Activated gamma-delta T cell treated with Interleukin-2 at 50 U/mL for 16 hours (primary cell): ENCODE measurements around the gene PDLIM1.

ENCODE experiments used
- DNase-seq: peaks from one replicate; pipeline ENCODE4 v3.0.0-alpha.2; 2020

The PDLIM1 gene, protein sequence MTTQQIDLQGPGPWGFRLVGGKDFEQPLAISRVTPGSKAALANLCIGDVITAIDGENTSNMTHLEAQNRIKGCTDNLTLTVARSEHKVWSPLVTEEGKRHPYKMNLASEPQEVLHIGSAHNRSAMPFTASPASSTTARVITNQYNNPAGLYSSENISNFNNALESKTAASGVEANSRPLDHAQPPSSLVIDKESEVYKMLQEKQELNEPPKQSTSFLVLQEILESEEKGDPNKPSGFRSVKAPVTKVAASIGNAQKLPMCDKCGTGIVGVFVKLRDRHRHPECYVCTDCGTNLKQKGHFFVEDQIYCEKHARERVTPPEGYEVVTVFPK

DNA sequence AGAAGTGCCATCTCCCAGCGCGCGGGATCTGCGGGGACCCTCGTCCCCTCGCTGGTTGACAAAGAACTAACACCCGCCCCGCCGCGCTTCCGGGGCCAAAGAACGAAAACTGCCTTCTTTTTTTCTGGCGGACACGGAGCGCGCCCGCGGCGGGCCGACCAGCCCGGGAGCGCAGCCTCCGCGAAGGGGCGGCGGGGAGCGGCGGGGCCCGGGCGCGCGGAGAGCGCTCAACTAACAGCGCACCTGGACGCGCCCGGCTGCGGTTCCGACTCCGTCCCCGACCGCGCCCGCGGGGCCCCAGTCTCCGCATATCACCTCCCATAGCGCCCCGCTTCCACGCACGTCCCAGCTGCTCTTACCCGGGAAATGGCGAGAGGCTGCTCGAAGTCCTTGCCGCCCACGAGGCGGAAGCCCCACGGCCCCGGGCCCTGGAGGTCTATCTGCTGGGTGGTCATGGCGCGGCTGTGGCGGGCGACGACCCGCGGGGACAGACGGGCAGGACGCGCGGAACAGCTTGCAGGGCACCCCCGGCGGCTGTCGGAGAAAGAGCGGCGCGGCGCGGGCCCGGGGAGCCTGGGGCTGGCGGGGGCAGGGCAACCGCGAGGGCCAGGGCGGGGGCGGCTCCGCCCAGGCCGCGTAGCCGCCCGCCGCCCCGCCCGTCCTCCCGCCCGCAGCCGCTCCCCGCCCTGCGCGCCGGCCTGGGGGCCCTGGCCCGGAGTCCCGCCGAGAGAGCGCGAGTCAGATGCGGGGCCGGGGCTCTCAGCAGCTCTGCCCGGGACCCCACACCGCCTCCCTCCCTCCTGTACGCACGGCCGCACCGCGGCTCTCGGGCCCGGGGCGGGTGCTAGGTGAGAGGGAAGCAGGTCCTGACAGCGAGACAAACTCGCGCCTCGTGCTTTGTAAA is at the start of gene PDLIM1:
PDLIM1 (minus strand) TSS at position 543 of the 904 bp plus-strand sequence; CDS start at position 455, 88 bp downstream.
- peak; percentile 22 for DNase-seq

DNA sequence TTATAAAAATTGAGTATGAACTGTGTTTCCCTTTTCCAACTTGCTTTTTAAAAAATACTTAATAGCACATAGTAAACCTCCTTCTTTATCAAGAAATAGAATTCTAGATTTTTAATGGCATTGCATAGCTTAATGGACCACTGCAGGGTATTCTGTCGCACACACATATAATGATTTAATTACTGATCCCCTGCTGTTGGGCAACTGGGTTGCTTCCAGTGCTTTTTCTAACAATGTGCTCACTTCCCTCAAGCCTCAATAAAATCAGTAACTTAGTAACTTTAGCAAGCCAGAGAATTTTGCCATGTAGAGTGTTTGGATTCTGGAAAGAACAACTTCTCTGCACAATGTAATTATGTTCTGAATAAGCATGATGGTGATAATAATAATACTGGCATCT is 49.1 kb upstream of the PDLIM1 start:
- no peak for DNase-seq

DNA sequence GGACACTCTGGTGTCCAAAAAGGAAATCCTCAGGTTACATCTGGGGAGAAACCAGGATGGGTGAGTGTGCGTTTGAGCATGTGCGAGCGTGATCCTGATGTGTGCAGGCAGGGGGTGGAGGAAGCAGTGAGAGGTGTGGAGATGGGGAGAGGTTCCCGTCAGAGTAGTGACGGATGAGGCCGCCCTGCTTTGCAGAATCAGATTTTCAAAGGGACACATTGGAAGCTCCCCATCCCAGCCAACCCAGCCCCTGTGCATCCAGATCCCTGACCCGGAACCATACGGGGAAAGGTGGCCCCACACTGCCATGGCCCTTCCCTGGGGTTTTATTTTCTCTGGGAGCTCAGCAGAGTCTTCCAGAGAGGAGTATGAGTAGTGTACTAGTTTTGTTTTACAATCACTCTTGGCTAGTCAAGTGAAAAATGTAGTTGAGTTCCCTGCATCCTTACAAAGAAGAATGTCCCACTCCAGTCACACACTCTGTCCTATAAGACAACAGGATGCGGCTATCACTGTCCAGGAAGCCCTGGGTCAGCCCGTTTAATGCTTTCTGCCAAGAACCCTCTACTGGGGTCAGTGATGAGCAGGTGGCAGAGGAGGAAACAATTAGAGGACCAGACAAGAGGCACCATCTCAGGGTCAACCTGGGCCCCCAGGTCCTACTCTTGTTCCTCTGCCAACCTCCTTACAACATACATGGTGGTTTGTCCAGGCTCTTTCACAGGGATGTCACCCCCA is 46.8 kb upstream of the PDLIM1 start:
- no peak for DNase-seq

DNA sequence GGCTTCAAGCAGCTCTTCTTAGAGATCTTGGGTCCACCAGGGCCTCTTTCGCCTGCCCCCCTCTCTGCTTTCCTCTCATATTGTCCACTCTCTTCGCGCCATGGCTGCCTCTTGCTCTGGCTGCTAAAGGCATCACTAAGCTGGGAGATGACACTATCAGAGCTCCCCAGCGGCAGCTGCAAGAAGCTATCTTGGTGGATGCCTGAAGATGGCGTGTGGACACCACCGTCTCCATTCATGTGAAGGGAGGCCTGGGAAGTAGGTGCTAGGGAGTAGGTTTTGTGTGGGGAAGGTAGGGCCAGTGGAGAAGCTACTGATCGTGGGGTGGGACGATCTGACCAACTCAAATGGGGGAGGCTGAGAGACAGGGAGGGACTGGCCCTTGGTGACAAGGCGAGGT is 45.9 kb upstream of the PDLIM1 start:
- DNase-seq, result no peak

DNA sequence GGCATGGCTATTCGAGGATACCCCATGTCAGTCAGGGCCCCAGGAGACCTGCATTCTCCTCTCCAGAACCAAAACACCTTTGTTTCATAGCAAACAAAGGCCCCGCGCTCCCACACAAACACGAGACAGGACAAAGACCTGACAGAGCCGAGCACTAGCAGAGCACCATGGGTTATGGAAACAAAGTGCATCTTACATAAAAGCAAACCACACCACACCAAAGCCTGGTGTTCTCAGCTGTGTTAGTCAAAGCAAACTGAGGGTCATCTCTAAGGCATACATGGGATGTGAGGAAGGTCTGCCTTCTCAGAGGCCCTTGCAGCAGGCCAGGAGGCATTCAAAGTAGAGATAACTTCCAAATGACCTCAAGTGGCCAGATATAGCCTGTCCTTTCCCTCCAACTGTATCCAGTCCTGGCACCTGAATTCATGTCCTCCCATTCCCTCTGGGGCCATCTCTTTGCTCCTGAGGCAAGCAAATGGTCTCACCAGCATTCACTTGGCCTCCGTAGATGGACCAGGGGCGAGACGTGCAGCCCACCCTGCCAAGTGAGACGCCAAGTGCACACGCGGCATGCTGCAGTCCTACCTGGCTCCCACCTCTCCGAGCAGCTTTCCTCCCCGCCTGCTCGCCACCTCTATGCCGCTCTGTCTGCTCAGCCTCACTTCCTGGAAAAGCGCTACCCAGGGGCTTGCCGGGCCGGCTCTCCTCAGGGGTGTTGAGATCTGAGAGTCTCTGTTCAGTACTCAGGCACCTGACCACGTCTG is 45.3 kb upstream of the PDLIM1 start:
- no peak for DNase-seq

DNA sequence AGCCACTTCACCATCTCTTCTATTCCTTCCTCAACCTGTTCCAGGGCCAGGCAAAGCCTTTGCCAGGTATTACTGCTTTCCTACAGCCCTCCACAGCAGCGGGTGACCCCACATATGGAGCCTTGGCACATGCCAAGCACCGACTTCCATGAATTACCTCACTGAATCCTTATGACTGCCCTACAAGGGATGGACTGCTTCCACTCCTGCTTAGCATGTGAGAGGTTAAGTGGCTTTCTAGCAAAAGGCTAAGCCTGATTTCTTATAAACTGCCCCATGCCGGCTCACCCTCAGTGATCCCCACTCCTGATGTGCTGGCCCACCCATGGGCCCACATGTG is 44.0 kb upstream of the PDLIM1 start:
- no peak for DNase-seq

DNA sequence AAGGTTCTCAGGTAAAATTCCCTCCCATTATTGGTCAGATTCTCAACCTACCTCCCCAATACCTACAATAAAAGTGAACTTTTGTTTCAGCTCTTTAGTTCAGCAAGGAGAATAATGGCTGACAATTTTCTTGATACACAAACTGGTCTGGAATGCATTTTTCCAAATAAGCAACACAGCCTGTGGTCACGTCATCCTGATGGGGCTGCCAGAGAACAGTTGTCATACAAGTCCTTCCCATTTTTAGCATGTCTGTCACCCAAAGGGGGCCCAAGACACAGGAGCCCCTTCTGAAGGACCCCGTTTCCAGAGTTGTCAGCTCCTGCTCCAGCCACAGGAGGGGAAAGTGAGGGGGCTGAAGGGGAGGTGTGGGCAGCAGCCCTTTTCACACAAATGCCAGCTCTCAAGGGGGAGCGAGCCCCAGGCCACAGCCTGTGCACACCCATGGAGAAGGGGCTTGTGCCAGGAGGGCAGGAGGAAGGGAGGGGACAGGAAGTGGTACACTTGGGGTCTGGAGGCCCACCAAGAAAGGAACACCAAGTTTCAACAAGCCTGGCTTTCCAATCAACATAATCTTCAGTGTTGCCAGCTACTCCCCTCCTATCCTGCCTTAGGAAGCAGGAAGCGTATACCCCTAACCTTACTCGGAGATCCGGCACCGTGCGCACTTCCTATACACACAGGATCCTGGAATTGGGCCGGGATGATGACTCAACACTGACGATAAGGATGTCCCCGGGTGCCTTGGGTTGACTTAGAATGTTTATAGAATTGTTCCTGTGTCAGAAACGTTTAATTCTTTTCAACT is 43.4 kb upstream of the PDLIM1 start:
- no peak for DNase-seq

DNA sequence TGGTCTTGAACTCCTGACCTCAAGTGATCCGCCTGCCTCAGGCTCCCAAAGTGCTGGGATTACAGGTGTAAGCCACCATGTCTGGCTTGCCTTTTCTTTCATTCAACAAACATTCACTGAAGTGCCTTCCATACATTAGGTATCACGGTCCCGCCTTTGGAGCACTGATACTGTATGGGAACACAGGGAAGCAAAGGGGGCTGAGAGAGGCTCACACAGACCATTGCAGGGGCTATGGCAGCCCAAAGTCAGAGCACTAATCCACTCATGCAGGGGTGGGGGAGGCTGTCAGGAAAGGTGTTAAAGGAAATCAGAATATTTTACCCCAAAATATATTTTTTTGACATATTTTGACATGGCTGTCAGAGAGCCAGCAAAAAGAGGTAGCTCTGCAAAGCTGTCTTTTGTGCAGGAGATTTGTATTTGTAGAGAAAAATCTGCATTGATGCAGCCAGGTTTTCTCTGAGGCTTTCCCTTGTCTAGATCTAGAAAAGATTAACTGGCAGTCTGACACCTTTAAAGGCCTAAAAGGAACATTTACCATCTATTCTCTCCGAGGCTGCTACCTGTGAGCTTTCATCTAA is 42.0 kb upstream of the PDLIM1 start:
- no peak for DNase-seq

DNA sequence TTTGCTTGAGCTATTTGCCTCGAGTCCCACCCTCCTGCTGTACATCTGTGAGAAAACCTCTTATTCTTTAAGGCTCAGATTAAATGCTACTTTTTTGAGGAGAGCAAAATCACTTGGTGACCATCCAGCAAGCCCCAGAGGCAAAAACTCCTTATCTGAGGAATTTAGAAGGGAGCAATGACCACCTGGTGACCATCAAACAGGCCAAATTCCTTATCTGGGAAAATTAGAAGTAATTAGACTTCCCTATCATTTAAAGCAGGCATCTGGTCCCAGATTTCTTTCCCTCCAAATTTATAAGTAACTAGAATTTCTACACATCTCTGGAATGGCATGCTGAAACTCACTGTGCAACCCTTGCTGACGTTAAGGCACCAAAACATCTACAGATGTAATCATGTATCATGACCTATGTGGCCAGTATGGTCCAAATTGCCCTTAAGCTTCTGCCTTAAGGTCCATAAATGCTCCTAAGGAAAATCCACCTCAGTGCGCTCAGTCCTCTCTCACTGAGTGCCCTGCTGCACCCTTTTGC is 40.9 kb upstream of the PDLIM1 start:
- no peak for DNase-seq

DNA sequence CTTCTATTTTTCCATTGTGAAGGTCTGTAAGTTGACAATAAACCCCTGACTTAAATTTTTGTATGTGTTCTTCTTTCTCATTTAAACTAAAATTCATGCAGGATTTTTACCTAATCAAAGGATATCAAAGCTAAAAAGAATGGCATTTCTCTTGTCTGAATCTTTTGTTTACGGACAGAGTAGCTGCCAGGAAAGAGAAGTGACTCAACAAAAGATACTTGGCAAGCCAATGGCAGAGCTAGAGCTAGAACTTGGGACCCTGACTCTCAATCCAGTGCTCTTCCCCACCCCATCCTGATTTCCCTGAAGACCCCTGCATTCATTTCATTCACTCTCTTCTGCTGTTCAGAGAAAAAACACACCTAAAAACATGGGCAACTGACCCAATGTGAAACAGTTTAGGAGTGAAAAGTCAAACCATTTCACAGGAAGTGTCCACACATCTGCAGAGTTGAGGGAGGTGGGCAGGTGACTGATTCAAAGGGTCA is 40.2 kb upstream of the PDLIM1 start:
- DNase-seq, result no peak

DNA sequence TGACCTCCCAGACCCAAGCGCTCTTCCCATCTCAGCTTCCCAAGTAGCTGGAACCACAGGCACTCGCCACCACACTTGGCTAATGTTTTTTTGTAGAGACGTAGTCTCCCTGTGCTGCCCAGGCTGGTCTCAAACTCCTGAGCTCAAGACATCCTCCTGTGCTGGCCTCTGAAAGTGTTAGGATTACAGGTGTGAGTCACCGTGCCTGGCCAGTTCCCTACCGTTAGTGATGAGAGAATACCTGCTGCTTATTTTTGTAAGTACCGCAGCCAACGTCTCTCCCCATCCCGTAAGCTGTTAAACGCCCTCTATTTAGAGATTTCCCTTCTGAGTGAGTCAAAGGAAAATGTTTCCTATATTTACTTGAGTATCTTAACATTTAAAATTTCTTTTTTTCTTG is 38.5 kb upstream of the PDLIM1 start:
- DNase-seq, result no peak

DNA sequence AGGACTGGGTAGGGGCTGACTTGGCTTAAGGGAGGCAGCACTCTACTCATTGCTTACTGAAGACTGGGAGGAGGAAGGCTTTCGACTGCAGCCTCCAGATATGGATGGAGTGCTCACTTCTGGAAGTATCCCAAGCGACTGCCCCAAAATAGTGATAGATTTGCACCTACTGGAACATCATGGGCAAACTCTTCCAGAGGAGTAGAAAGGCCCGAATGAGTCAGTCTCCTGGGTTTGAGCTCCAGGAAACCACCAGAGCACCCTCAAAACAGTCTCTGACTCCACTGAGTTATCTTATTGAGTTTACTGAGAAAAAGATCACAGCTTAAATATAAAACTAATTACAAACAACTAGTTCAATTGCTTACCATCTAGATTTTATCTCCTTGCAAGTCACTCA is 37.2 kb upstream of the PDLIM1 start:
- no peak for DNase-seq

DNA sequence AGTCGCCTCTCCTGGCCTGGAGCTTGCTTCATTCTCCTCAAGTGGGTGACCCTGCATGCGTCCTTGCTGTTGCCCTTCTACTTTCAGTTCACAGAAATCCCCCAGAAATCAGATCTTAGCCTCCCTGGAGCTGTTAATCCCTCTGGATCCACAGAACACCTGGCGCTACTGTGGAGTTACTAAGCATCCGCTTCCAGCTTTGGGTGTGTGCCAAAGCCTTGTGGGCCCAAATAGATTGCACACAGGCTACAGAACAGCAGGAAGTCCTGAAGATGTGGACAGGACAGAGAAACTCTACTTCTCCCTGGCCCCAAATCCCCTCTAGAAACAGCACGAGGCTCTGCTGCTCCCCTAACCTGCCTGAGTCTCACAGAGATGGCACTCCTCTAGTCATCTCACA is 36.6 kb upstream of the PDLIM1 start:
- DNase-seq, result no peak

DNA sequence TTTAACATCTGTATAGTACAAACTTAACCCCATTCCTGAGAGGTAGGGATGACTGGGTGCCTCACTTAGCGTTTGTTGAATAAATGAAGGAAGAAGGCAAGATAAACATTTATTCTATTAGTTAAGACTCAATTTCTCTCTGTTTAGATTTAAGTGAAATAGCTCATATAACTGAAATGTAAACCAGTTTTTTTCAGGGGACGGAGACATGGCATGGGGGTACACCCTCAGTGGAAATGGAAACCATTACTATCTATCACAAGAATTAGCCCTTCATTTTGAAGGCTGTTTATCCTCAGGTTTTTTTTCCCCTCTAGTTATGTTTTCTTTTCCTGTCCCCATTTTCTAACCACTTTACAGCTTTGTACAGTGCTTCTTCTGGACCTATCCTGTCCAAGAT is 35.6 kb upstream of the PDLIM1 start:
- no peak for DNase-seq

DNA sequence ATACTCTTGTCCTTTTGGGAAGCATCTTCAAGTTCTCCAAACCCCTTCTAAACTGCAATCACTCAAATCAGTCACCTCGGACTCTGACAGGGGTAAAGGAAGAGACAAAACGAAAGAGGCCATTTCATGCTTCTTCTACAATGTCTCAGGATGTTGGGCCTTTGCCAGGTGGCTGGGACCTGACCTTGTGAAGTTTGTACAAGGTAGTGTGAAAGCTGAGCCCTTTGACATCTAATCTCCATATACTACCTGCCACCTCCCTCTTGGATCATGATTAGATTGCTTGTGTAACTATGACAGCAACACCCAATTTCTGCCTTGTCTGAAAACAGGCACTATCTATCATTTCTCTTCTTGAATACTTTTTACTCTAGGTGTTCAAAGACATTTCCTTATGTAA is 35.1 kb upstream of the PDLIM1 start:
- no peak for DNase-seq

DNA sequence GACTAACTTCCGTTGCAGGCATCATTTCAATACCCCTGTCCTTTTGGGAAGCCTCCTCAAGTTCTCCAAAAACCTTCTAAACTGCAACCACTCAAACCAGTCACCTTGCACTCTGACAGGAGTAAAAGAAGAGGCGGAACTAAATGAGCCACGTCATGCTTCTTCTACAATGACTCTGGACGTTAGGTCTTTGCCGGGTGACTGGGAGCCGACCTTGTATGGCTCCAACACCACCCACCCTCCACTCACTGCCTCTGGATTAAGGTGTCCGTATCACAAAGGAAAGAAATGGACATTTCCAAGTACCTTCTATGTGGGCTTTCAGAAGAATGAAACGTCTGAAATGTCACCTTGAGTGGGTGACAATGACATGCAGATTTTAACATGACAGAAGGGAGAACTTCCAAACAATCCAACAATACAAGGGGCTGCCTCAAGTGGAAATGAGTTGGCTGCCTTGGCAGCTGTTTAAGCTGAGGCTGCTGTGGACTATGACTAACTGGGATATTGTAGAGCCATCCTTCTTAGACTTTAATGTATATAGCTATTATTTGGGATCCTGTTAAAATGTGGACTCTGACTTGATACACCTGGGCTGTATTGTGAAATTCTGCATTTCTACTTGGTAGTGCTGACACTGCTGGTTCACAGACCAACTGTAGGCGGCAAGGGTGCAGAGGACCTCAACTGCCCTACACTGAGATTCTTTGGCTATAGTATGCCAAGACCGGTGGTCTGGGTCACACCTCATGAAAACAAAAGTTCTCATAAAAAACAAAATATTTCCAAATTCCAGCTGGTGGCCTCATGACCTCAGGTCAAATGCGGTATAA is 33.8 kb upstream of the PDLIM1 start:
- no peak for DNase-seq

DNA sequence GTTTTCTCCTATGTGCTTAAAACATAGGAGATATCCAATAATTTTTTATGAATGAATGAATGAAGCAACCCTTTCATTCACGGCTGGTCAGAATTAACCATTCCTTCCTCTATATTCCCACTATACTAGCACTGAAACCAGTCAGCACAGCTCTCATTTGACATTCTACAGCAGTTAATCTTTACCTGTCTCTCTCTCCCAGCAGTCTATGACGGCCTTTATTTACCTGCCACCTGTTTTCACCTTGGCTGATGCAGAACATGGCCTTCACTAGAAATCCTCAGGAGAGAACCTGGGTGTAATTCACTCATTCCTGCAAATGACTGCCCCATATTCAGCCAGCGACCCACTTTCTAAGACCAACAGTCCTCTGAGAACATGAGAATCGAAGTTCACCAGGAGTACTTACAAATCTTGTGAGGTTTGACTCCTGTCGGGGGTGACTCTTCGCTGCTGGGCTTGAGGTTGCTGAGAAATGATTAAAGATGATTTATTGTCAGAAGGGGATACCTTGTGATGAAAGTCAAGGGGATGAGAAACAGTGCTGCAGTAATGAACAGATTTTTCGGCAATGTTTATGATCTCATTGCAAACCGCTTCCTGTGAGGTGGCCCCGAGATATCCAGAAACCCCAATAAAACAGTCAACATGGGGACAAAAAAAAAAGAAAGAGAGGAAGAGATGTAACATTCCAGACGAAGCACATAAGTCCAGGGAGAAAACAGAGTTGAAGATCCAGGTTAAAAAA is 30.9 kb upstream of the PDLIM1 start:
- no peak for DNase-seq

DNA sequence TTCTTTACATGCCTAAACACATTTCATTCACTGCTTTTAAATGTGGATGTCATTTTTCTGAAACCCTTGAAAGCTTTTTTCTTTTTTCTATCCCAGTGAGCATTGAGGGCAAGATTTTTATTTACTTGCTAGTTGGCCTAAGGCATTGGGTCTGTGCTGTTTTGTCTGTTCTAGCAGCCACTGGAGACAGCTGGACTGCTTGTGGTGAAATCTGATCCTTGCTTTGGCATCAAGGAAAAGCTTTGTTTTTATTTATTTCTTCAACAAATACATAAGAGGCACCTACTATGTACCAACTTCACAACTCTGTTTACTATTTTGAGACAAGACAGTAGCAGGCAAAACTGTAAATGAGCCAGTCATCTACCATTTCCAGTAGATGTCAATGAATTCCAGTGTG is 28.4 kb upstream of the PDLIM1 start:
- DNase-seq, result no peak

DNA sequence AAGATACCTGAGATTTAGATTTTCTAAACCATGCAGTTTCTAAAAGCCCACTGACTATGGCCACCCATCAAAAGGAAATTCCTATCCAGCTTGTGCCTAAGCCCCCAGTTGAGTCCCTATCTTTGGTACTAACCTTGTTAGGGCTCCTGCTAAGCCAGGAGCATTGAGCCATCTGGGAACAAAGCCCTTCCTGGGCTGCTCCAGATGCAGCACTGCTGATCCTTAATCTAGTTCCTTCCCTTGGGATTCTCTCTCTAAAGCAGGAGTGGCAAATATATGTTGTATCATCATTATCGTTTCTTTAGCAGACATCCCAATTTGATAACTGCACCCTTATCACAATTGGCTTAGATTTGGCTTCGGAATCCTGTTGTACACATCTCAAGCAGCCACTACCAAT is 24.7 kb upstream of the PDLIM1 start:
- DNase-seq, result no peak
